ENCODE results near the gene GSN. TPM values are rescaled to one million over a fixed set of nuclear protein-coding genes. Genes with fewer than 3 reads are reported as not detected.
"Not testable (repeated sequence)": the region's sequence is repeated elsewhere in the genome, so short reads cannot be mapped to it uniquely, and the experiment has no call there.

Gene GSN
- total RNA-seq, 2 experiments from 2014 or later, result 1.7 to 1.8 TPM

DNA sequence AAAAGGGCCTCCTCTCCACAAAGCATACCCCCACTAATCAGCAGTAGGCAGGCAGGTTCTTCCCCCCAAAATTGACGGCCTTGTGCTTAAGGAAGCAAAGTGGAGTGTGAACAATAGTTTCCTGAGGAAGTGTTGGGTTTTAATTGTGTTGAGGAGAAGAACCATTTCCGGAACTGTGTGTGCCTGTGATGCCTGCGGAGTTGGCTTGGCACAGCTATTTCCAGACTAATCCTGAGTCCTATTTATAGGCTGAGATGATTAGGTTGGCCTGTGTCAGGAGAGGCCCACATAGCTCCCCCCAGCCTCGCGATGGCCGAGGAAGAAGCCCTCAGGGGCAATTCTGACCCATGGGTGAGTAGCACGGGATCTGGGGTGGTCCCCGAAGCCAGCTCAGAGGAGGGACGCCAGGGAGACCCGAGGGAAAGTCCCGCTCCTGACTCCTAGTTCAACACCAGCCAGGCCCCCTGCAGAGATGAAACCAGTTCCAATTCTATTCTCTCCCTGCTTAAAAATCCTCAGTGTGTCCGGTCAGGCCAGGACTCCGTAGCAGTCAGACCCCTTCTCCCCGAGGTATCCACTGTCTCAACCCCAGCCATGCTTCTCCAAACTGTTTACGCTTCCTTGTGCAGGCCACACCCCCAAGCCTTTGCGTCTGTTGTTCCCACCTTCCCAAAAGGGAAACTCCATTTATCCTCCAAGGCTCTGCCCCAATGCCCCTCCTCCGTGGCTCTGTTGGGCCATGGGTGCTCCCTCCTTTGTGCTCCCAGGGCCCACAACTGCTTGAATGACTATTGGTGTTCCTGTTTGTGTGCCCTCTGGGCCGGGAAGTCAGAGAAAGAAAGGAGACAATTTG, 18.1 kb downstream of the GSN start:
- no peaks in the 10 kb centered on the region for H3K27me3 Mint-ChIP-seq
- no peaks in the 10 kb centered on the region for H3K36me3 Mint-ChIP-seq
- H3K9me3 Mint-ChIP-seq, result no peaks in the 10 kb centered on the region
- no peak overlapping the region for H3K27ac Mint-ChIP-seq
- DNase-seq, result no peak
- H3K4me3 Mint-ChIP-seq, result no peak overlapping the region
- peaks cover 13% of the 10 kb centered on the region for H3K4me1 Mint-ChIP-seq

DNA sequence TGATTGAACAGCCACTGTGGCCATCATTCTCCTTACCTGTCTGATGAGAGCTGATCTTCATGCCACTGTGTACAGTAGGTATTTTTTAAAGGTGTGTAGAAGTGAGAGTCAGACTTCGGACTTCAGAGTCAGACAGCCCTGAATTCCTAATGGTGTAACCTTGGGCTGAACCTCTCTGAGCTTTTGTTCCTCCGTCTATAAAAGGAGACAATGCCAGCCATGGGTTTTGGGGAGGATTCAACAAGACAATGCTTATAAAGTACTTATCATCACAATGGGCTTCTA, 18.7 kb downstream of the GSN start:
- Mint-ChIP-seq H3K27me3 (no peaks in the 10 kb centered on the region), H3K4me3 (no peak overlapping the region), H3K27ac (no peak overlapping the region), H3K9me3 (no peaks in the 10 kb centered on the region), H3K36me3 (no peaks in the 10 kb centered on the region), H3K4me1 (peaks cover 13% of the 10 kb centered on the region)
- DNase-seq, result no peak

DNA sequence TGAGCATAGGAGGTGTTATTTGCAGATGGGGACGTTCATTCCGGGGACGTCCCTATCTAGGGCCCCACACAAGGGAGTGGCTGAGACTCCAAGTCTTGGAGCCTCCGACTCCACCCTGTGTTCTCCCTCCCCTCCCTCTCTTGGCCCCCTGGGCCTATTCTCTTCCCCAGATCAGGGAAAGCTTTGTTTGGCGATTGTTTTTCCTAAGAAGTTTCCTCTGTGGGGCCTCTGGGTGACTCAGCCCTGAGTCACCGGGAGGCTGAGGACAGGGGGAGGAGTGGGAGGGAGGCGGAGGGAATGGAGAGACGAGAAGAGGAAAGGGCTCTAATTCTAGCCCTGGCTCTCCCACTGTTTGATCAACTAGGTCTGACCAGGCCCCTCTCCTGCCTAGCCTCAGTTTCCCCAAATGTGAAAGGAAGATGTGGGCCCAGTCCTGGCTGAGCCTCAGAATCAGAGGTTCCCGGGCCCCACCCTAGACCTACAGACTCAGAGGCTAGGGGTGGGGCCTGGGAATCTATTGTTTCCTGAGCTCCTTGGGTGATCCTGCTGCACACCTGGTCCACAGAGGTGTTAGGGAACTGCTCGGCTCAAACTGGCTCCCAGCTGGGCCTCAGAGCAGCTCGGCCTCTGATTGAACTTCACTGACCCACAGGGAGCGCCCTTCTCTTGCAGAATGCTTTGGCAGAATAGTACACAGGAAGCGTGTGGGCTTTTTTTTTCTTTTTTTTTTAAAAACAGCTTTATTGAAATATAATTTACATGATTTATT, 19.2 kb downstream of the GSN start:
- peak; percentile 31 for DNase-seq
- no peaks in the 10 kb centered on the region for H3K27me3 Mint-ChIP-seq
- no peaks in the 10 kb centered on the region for H3K9me3 Mint-ChIP-seq
- H3K27ac Mint-ChIP-seq, result no peak overlapping the region
- H3K36me3 Mint-ChIP-seq, result no peaks in the 10 kb centered on the region
- no peak overlapping the region for H3K4me3 Mint-ChIP-seq
- H3K4me1 Mint-ChIP-seq, result peaks cover 13% of the 10 kb centered on the region

DNA sequence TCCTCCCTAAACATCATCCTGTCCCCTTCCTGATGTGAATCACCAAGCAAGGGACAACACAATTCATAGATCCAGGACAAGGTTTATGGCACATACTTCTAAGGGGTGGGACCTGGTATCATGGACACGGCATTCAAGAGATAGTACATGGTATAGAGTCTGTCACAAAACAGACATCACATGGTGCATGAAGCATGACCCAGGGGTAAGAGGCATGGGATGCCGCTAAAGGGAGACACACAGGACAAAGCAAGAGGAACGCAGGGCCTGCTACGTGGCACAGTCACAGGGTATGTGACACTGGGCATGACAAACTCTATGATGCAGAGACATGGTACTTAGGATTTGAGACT, 20.7 kb downstream of the GSN start:
- Mint-ChIP-seq H3K9me3 (no peaks in the 10 kb centered on the region), H3K4me1 (peaks cover 13% of the 10 kb centered on the region), H3K27me3 (no peaks in the 10 kb centered on the region), H3K36me3 (no peaks in the 10 kb centered on the region), H3K4me3 (no peak overlapping the region), H3K27ac (no peak overlapping the region)
- DNase-seq, result no peak

DNA sequence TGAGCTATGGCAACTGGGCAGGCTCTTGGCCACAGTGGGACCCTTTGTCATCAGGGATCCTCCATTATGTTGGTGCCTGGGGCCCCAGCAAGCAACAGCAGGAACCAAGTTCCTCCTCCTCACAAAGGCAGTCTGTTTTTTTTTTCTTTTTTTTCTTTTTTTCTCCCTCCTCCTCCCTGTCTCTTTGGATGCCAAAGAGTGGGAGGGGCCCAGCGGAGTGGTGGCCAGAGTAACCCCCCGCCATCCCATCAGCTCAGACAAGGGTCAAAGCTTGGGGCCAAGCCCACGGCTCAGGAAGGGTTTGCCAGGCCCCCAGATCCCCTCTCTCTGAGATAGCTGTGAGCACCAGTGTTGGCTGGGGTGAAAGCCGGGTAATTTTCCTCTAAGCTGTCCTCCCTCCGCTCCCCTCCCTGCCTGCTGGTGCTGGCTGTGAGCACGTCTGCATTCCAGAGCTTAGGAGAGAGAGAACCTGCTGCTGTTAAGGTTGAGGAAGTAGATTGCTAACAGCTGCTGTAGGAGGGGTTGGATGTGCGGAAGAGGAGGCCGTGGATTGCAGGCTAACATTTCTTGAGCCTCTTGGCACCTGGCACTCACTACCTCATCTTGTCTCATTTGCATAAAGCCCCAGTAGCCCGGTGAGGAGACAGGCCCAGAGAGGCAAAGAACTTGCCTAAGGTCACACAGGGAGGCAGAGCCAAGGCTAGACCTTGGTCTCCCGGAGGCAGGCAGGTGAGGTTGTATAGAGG, 21.2 kb downstream of the GSN start:
- no peak for DNase-seq
- Mint-ChIP-seq H3K36me3 (no peaks in the 10 kb centered on the region), H3K27ac (no peak overlapping the region), H3K9me3 (no peaks in the 10 kb centered on the region), H3K27me3 (no peaks in the 10 kb centered on the region), H3K4me3 (no peak overlapping the region), H3K4me1 (peaks cover 13% of the 10 kb centered on the region)

DNA sequence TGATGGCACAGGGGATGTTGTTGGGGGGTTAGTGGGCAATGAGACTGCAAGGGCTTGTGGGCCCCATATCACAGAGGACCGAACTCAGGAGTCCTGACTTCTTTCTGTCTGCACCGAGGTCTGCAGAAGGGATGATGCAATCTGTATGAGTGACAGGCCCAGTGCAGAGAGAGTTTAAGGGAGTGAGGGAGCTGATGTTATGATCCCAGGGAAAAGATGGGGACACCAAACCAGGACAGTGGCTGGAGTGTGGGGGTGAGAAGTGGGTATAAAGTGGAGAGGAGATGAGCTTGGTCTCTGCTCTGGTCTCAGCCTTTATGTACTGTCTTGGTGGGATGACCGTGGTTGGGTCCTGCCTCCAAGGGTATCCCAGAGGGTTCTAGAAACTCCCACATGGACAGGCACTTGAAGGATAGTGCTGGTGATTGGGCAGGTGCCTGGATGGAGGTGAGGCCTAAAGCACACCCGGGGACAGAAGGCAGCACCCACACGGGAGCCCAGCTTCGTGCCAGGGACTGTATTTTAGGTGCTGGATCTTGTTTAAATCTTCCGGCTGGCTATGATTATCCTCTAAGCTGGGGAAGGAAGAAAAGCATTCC, 21.9 kb downstream of the GSN start:
- no peak for DNase-seq
- Mint-ChIP-seq H3K4me1 (peaks cover 13% of the 10 kb centered on the region), H3K27ac (no peak overlapping the region), H3K9me3 (no peaks in the 10 kb centered on the region), H3K36me3 (no peaks in the 10 kb centered on the region), H3K4me3 (no peak overlapping the region), H3K27me3 (no peaks in the 10 kb centered on the region)

DNA sequence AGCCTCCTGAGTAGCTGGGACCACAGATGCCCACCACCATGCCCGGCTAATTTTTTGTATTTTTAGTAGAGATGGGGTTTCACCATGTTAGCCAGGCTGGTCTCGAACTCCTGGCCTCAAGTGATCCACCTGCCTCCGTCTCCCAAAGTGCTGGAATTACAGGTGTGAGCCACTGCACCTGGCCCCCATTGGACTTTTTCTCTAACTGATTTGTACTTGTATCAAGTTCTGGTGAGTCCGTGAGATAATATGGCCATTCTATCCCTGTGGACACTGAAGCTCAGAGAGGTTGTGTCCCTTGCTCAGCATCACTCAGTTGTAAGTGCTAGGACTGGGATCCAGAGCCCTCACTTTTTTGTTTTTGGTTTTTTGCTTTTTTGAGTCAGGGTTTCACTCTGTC, 23.6 kb downstream of the GSN start:
- not testable (repeated sequence) for H3K9me3 Mint-ChIP-seq, H3K27ac Mint-ChIP-seq, H3K36me3 Mint-ChIP-seq, H3K4me1 Mint-ChIP-seq, DNase-seq, H3K4me3 Mint-ChIP-seq, H3K27me3 Mint-ChIP-seq

DNA sequence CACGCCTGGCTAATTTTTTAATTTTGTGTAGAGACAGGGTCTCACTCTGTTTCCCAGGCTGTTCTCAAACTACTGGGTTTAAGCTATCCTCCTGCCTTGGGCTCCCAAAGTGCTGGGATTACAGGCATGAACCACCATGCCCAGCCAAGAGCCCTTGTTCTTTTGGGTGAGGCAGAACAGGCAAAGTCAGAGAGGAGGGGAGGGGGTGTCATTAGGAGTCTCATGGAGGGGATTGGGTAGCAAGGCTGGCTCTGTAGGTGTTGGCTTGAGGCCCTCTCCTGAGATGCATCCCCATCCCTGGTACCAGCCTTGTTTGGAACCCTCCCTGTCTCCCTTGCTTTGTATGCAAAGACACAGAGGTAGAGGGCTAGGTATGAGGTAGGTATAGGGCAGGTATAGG, 24.1 kb downstream of the GSN start:
- Mint-ChIP-seq H3K27me3 (no peaks in the 10 kb centered on the region), H3K4me1 (peaks cover 2% of the 10 kb centered on the region), H3K27ac (no peak overlapping the region), H3K9me3 (no peaks in the 10 kb centered on the region), H3K36me3 (no peaks in the 10 kb centered on the region), H3K4me3 (no peak overlapping the region)
- no peak for DNase-seq

DNA sequence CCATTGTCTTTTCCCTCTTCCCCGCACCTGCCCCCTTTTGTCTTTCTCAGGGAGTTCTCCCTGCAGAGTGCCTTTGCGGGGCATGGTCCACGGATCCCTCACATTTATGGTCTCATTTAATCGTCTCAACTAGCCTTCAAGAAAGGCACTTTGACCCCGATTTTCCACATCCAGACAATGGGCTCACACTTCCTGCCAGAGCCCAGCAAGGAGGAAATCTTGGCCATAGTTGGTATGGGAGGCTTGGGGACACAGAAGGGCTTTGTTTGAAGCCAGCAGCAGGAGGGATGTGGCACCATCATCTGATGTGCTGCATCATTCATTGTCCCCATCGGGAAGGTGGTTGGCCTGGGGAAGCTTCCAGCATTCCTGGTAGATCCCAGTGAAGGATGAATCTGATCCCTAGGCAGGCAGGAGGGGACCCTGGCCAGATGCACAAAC, 24.9 kb downstream of the GSN start:
- no peaks in the 10 kb centered on the region for H3K27me3 Mint-ChIP-seq
- no peaks in the 10 kb centered on the region for H3K4me1 Mint-ChIP-seq
- no peak overlapping the region for H3K4me3 Mint-ChIP-seq
- no peak for DNase-seq
- H3K9me3 Mint-ChIP-seq, result no peaks in the 10 kb centered on the region
- H3K27ac Mint-ChIP-seq, result no peak overlapping the region
- H3K36me3 Mint-ChIP-seq, result no peaks in the 10 kb centered on the region

DNA sequence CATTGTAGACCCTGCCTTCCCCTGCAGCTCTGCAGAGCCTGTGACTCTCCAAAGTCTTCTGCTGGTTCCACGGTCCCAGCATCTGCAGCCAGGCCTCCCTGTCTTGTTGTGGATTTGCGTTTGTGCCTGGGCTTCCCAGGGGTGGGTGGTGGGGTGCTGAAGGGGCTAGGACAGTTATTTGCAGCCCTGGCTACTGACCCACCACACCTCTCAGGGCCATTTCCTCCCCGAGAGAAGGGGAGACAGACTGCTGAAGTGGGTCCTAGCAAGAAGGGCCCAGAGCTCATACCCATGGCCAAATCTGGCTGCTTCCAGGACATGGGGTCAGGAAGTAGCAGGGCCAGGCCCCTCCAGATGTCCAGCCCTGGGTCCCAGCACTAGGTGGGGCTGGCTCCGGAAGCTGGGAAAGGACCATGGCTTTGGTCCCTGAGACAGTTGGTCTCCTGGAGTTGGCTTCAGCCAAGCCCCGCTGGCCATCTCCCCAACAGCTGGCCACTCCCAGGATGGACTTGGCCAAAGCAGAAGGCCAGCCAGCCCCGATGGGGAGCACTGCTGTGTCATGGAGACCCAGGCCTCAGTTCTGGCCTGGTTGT, 26.3 kb downstream of the GSN start:
- no peaks in the 10 kb centered on the region for H3K9me3 Mint-ChIP-seq
- no peak overlapping the region for H3K27ac Mint-ChIP-seq
- no peak for DNase-seq

DNA sequence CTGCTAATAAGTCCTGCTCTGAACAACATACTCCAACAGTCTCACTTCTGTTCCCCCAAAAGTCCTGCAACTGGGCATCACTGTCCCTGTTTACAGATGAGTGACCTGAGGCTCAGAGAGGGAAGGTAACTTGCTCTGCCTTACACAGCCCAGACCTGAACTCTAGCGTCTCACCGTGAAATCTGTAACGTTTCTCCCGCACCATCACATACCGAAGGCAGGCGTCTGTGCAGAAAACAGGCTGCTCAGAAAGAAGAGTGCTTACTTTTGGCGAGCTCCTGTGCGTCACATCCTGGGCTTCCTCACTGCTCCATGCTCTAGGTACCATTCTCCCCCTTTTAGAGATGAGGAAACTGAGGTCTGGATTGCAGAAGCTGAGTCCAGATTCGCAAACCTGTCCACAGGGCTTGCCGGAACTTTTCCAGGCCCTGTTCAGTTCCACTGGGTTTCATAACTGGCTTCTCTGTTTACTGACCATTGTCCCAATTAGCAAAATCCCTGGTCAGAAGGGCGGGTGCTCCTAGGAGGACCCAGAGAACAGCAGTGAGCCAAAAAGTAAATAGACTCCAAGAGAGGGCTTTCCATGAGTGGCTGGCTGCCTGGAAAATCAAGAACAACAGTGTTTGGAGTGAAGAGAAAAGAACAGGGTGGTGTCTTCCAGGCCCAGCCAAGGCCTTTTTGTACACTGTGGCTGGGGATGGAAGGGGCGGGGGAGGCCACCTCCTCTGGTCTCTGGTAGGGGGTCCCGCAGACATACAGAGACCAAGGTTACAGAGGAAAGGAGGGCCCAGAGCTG, 27.1 kb downstream of the GSN start:
- H3K36me3 Mint-ChIP-seq, result no peaks in the 10 kb centered on the region
- H3K4me1 Mint-ChIP-seq, result peaks cover 6% of the 10 kb centered on the region
- peaks cover 5% of the 10 kb centered on the region for H3K27me3 Mint-ChIP-seq
- no peaks in the 10 kb centered on the region for H3K9me3 Mint-ChIP-seq
- no peak overlapping the region for H3K27ac Mint-ChIP-seq
- no peak for DNase-seq
- H3K4me3 Mint-ChIP-seq, result no peak overlapping the region

More for the DNA sequence above, 26.3 kb downstream of the GSN start:
- Mint-ChIP-seq H3K4me1 (peaks cover 5% of the 10 kb centered on the region), H3K4me3 (no peak overlapping the region), H3K36me3 (no peaks in the 10 kb centered on the region), H3K27me3 (peaks cover 3% of the 10 kb centered on the region)

DNA sequence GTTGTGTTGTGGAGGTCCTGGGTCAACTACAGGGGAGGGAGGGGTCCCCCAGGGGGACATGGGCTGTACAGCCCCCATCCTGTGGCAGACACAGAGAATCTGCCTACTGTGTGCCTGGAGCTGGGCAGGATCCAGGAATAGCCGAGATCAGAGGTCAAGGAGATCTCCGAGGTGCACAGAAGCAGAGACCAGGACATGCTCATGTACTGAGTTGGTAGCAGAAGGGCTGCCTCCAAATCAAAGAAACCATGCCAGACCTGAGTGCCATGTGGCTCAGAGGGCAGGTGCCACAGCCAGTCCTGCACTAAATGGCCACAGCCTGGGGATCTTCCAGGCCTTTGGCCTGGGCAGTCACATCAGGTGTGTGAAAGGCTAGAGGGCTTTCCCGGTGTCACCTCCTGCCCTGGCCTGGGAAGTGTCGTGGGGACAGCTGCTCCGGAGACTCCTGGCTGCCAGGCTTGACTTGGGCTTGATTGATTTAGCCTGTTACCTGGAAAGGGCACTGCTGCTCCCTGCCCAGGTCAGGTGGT, 27.8 kb downstream of the GSN start:
- Mint-ChIP-seq H3K27ac (no peak overlapping the region), H3K9me3 (no peaks in the 10 kb centered on the region), H3K4me3 (no peak overlapping the region), H3K36me3 (no peaks in the 10 kb centered on the region), H3K27me3 (peaks cover 12% of the 10 kb centered on the region), H3K4me1 (peaks cover 11% of the 10 kb centered on the region)
- no peak for DNase-seq

DNA sequence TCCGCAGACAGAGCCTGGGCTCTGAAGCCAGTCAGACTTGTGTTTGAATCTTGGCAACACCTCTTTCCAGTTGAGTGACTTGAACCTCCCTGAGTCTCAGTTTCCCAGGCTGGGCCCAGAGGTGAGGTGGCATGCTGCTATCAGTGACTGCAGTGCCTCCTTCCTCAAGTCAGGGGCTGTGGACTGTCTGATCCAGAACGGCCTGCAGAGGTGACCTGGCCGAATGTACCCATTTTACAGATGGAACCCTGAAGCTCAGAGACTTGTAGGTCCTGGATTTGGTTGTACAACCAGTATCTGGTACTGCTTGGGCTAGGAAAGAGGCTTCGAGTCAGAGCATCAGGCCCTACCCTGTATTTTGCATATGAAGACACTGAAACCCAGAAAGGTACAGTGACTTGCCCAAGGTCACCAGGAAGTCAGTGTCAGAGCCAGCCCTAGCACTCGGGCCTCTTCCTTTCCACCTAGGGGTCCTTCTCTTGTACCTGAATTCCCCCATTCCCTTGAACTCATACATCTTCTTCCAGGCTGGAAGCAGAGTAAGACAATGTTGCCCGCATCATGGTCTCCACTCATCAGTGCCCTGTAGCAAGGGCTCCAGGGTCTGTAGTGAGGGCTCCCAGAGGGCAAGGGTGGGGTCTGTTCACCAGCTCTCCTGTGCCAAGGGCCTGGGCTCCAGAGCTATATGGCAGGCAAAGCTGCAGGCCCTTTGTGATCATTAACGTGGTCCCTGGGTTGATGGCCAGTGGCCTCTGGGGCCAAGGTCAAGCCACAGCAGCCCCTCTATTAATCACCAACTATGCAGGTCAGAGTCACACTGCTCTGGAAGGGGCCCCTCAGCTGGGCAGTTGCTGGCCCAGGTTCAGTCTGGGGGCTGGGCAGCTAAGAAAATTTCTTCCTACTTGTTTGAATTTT, 28.5 kb downstream of the GSN start:
- Mint-ChIP-seq H3K9me3 (no peaks in the 10 kb centered on the region), H3K27ac (no peak overlapping the region), H3K36me3 (no peaks in the 10 kb centered on the region), H3K4me1 (peaks cover 11% of the 10 kb centered on the region), H3K27me3 (peaks cover 15% of the 10 kb centered on the region), H3K4me3 (no peak overlapping the region)
- no peak for DNase-seq
